Glomerular endothelial cell (primary cell): ENCODE measurements around the gene ADARB1. TPM values are rescaled to one million over a fixed set of nuclear protein-coding genes. Genes with fewer than 3 reads are reported as not detected.

ENCODE experiments used
- DNase-seq: peaks from one replicate; pipeline ENCODE4 v3.0.0-alpha.2; 2011; ENCODE audit warnings: low read depth, low spot score; ENCODE audit errors: extremely low read depth
- total RNA-seq: library from RNA; depleted of rRNA; stranded (reverse); fragments of >200 nt; gene quantifications from 2 replicates; pipeline ENCODE4 v1.2.3, GENCODE V29; 2015

The ADARB1 gene
- total RNA-seq, 1 donor from 2014 or later = 29.8 TPM

DNA sequence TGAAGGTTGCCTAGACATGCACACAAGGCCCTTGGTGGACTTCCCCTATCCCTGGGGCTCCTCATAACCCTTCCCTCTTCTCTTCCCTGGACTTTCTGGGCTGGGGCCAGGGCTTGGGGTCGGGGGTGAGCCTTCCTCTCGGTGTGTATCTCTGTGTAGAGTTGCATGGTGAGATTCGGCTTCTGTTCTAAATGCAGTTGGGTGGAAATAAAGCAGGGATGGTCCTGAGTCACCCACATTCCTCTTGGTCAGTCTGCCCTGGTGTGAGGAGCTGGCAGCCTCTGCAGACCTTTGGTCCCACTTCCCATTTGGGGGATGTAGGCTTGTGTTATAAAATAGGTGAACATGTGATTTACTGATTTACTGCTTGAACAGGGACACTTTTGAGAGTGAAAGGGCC, 38.0 kb downstream of the ADARB1 start:
- DNase-seq = no peak

DNA sequence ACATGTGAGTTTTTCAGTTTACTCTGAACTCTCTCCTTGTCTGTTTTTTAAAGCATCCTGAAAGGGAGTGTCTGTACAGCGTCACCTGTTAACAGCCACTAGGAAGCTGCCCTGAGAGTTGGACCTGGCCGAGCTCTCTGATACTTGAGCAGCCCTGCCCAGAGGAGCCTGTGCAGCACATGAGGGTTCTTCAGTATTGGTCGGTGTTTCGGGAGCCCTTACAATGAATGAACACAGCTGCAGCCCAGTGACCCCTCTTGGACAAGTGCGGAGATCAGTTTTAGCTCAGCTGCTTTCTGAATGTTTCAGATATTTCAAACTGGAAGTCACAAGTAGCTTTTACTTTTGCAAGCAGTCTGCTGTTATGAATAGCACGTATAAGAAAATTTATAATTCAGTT, 39.2 kb downstream of the ADARB1 start:
- no peak for DNase-seq

DNA sequence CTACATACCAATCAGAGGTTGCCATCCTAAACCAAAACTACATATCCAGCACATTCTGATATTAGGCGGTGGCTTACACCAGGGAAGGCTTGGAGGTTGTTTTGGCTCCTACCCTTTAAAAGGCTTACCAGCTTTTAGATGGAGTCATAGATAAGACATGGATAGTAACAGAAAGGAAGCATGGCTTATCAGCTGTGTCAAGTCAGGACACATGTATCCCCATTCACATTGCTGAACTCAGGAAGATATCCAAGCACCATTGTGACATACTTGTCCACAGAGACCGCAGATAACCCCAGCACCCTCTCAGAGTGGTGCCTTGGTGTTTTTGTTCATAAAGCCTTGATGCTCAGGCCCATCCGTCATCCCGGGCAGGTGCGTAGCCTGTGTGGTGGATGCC, 39.7 kb downstream of the ADARB1 start:
- DNase-seq = no peak

DNA sequence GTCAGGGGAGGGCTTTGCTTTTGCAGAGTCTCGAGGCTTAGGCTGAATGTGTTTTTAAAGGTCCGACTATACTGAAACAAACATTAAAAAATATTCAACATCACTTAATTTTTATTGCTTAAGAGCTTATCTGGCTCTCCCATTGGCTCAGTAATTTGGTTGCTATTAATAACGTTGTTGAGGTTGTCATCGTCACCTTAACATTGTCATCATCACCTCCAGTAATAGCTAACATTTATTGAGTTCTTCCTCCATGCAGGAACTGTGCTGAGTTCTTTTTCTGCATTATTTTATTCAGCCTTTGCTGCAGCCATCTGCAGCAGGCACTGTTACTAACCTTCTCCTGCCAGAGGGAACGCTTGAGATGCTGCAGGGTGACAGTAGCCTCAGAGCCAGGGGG, 40.1 kb downstream of the ADARB1 start:
- DNase-seq = no peak

DNA sequence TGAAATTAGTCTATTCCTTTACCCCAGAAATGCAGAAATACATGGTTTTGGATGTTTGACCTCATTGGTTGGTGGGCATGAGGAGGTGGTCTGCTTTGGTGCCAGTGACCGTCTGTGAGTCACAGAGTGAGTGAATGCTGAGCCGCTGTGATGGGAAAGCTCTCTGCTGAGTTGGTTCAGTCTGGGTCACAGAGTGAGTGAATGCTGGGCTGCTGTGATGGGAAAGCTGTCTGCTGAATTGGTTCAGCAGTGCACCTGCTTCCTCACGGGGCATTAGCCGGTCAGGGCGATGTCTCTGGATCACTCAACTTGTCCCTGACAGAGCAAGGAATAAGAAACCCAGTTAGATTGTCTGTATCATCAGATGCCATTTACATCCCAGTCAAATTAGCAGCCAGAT, 40.8 kb downstream of the ADARB1 start:
- no peak for DNase-seq

DNA sequence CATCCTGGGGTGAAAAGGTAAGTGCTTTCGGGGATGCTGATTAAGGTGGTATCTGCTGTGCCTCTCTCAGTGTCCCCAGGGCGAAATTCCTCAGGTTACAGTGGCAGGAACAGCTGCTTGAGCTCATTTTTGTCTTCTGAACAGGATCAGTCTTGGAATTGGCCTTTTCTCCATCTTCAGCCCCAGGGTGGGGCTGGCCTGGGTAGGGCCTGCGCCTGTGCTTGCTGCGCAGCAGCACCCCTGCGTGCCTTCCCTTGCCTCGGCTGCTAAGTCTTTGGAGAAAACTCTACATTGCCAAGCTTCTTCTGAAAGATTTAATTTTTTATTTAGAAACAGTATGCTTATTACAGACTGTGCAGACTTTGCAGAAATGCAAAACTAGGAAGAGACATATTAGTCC, 41.7 kb downstream of the ADARB1 start:
- DNase-seq = no peak

DNA sequence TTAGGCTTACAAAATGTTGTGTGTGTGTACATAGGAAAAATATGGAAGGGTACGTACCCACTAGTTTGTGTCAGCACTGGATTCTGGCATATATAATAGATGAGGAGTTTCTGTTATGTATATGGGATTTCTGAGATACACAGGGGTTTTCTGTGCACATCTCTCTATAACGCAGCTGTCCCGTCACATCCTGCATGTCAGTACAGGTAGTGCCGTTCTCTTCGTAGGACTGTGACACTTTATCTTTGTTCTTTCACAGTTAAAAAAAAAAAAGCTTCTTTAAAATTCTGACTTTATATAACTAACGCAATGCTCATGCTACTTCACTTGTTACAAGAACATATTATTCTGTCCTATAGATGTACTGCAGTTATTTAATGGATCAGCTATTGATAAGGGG, 42.9 kb downstream of the ADARB1 start:
- no peak for DNase-seq

DNA sequence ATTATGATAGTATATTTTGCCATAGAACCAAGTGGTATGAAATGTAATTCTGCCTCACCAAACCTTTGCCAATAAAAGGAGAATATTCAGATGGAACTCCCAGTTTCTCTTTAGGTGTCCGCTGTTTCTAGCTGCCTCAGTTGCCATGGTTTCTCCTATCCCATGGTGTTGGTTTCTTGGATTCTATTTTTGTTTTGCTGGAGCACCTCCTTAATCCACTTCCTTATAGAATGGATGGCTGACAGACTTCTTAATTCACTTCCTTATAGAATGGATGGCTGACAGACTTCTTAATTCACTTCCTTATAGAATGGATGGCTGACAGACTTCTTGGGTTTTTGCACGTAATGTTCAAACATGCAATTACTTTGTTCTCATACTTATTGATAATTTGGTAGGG, 43.7 kb downstream of the ADARB1 start:
- DNase-seq = no peak

DNA sequence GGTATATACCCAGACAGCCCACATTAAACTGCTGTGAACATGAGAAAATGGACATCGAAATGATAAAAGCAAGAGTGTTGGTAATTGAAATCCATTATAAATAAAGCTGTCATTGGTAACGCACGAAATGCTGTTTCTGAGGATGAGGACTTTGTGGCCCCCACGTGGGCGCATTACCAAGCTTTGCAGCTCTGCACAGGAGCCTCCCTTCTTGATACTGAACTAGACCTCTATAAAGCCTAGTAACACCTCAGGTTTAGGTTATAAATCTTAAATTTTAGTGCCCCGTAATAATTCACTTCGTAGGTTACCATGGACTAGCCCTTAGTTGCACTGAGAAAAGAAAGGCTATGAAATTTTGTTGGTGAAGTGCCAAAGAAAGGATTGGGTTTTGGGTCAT, 45.4 kb downstream of the ADARB1 start:
- DNase-seq = no peak

DNA sequence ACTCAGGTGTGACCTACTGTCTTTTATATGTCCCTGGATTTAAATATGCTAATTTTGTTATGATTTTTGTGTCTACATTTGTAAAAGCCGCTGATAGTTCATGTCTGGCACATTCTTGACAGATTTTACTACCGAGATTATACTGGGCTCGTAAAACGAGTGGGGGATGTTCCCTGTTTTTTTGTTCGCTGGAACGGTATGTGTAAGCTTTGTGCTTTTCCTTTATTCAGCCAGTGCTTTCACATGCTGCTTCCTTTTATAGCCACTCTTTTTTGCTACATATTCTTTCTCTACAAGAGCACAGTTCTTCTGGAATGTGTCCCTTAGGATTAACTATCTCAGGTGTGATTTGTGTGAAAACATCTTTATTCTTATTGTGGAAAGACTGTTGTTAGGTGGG, 46.6 kb downstream of the ADARB1 start:
- no peak for DNase-seq

DNA sequence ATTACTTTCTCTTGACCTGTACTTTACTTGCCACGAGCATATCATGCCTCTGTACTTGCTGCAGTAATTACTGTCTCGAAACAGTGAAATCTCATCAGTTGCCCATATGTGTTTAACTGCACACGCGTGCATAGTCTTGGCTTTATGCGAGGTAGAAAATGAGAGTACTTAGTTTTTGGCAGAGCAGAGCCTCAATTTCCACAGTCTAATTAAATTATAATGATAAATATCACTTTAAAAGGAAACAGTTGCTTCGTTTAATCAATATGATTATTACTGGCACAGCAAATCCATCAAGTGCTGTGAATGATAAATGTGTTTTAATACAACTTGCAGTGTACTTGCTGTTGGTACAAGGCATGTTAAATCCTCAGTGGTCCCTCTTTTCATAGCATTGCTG, 47.6 kb downstream of the ADARB1 start:
- DNase-seq = no peak

DNA sequence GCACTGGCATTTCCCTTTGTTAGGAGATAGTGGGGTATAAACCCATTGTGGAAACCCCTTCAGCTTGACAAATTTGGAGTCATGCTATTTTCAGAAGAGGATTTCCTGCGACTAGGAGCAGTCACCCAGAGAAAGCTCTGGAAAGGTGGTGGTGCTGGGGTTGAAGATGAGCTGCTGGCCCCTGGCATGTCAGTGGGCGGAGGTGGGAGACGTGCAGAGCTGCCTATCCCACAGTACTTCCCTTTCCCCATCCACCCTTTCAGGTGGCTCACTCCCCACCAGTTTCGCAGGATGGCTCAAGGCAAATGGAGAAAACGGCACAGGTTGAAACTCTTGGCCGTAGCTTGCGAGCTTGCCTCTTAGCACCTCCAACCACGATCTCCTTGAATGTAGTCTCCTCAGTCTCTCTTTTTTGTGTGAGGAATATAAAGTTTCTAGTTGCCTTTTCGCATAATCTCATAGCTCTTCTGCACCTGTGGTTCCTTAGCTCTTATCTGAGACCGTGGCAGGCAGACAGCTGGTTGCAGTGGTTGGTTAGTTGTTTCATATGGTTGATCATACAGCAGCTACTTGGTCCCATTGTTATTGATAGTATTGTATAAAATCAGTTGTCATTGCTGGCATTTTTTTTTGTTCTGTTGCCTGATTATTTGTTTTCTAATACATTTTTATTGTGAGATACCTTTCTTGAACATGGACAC, 48.2 kb downstream of the ADARB1 start:
- DNase-seq = no peak

DNA sequence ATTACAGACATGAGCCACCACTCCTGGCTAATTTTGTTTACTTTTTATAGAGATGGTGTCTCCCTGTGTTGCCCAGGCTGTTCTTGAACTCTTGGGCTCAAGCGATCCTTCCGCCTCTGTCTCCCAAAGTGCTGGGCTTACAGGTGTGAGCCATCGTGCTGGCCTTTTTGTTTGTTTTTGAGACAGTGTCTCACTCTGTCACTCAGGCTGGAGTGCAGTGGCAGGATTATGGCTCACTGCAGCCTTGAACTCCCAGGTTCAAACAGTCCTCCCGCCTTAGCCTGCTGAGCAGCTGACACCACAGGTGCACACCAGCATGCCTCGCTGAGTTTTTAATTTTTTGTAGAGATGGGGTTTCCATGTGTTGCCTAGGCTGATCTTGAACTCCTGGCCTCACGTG, 49.1 kb downstream of the ADARB1 start:
- no peak for DNase-seq

DNA sequence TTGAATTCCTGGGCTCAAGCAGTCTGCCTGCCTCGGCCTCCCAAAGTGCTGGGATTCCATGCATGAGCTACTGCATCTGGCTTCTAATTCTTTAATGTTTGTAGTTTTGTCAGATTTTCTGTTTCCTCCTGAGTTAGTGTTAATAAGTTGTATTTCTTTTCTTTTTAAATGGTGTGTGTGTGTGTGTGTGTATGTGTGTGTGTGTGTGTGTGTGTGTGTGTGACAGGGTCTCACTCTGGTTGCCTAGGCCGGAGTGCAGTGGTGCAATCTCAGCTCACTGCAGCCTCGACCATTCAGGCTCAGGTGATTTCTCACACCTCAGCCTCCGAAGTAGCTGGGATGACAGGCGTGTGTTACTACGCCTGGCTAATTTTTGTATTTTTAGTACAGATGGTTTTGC, 50.2 kb downstream of the ADARB1 start:
- DNase-seq = no peak

DNA sequence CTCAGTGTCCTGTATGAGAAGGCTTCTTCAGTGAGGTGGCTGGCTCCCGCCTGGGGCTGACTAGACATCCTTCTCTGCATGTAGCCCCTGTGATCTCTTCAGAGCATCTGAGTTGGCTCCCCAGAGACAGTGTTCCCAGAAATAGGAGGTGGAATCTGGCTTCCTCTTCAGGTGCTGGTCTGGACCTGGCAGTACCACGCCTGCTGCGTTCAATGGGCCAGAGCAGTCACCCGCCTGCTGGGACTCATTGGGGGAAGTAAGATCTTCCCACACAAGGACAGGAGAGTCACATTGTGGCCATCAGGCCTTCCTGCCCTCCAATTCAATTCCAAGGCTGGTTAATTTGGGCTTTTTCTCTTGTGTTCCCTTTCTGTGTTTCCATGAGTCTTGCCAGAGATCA, 51.0 kb downstream of the ADARB1 start:
- no peak for DNase-seq

DNA sequence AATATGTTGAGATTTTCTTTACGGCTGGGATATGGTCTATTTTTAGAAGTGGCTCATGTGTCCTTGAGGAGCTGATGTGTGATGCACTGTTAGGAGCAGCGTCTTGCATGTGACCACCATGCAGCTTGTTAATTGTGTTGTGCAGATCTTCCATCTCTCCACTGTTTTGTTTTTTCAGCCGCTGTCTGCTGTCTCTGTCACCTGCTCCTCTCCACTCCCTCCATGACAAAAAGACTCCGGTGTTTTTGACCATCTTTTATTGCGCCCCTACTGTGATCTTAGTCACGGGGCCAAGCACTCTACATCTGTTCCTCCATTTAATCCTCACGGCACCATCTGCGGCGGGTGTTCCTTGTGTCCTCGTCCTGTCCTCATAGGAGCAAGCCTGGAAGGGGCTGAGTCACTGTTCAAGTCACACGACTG, 51.8 kb downstream of the ADARB1 start:
- no peak for DNase-seq

DNA sequence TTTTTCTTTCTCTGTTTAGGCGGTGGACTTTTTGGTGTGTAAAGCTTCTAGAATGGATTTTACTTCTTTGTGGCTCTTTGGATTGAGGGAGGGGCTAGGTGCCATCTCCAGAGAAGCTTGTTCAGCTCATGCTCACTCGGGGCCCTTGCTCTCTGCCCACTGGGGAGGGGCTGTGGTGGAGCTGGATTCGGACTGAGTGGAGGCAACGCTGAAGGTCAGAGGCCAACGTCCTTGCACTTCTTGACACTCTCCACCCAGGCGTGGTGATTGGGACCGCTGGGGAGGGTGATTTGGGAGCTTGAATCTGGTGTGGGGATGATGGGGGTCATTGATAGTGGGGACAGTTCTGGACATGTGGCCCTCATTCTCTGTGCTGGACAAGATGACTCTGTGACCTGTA, 52.6 kb downstream of the ADARB1 start:
- DNase-seq = no peak

DNA sequence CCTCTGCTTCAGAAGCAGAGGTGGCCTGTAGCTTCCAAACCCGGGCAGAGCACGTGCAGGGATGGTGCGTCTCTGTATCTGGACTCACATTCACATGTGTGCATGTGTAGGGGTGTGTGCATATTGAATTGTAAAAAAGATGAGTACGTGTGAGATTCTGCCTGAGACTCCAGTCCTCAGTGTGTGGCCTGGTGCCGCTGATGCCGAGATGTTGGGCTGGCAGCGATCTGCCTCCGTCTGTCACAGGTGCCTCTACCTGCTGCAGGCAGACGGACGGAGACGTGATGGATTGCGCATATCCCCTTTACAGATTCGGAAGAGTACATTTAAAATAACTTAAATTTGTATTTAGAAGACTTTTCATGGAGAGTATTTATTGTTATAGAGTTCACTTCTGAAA, 53.6 kb downstream of the ADARB1 start:
- DNase-seq = no peak

DNA sequence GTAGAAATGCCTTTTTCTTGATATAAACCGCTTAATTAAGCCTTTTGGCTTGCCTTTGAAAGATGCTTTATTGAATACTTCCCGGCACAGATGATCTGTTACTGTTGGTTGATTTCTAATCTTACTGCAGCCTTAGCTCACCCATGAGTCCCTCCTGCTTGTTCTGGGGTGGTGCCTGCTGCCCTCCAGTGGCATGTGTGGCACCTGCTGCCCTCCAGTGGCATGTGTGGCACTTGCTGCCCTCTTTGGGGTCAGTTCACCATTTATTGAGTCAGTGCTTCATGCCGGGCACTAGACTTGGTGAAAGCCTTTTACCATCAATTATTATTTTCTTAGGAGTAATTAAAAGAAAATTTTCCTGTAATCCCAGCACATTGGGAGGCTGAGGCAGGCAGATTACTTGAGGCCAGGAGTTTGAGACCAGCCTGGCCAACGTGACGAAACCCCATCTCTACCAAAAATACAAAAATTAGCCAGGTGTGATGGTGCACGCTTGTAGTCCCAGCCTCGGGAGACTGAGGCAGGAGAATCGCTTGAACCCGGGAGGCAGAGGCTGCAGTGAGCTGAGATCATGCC, 54.3 kb downstream of the ADARB1 start:
- DNase-seq = no peak

DNA sequence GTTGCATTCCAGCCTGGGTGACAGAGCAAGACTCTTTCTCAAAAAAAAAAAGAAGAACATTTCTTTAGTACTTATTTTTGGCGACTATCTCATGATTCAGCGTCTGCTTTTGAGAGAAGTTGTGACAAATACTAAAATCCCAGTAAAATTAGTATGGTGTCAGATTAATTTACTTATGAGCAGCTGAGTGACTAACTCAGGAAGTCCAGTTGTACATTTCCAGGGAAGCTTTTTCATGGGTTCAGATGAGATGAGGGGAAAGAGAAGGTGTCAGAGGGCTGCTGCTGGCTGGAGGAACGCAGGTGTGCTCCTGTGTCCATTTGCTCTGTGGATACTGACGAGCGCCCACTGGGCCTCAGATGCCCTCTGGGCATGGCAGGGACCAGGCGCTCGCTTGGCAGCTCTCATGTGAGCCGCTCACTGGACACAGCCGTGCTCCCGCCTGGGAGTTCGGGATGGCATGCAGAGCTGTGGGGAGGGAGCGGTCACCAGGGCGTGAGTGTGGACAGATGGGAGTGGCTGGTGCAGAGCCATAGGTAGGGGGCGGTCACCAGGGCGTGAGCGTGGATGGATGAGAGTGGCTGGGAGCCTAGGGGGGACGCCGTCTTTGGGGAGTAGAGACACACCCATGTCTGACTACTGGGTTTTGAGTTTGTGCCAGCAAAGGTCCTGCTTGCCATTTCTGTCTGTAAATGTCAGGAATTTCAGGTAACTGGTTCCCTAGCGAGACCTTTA, 55.0 kb downstream of the ADARB1 start:
- no peak for DNase-seq

DNA sequence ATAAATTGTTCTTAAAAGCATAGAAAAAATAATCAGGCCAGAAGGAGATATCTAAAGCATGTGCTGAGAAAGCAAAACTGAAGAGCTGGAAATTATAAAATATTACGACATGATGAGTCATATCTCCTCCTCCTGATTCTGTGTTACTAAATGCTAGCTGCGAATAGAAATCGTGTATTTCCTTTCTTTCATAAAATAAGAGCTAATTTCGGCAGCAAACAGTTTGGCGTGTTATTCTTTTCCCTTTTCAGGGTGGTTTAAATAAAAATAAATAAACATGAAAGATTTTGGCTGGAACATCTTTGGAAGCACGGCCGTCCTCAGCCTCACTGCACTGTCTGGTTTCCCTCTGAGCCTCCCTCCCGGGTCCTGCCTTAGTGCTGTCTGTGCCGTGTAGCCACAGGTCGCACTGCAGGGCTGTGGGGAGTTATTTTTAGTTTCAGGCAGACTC, 56.0 kb downstream of the ADARB1 start:
- no peak for DNase-seq

DNA sequence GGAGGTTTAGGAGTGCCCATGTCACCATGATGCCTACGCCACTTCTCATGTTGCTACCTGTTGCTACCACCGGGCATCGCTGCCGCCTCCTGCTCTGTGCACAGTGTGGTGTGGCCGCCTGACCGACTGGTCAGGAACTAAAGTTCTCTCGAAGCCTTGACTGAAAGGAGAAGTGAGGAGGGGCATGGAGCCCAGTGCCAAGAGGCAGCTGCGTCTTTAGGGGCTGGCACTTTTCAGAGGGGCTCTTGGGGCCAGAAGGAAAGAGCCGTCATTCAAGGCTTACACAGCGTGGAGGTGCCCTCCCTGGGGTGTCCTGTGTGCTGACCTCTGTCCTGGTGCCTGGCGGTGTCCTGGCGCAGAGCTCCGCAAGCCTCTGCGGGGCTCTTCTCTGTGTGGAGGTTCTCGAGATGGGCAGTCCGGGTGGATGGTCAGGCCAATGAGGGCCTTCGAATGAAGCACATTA, 57.2 kb downstream of the ADARB1 start:
- DNase-seq = no peak
